H9 (cell line): ENCODE results near the gene RMI1. TPM values are rescaled to one million over a fixed set of nuclear protein-coding genes. Genes with fewer than 3 reads are reported as not detected.

ENCODE experiments used
- DNase-seq: peaks from one replicate; pipeline ENCODE4 v3.0.0-alpha.2; 2017
- H2AFZ ChIP-seq: one replicate; pipeline ENCODE4 v1.6.1; 2013; ENCODE audit warnings: mild to moderate bottlenecking, low read length, control low read depth, moderate library complexity
- H2AK5ac ChIP-seq: 2 replicates; pipeline ENCODE4 v1.6.1; 2013; ENCODE audit warnings: low read length, control low read depth, mixed read lengths; ENCODE audit not compliant: insufficient read length
- H2BK120ac ChIP-seq: one replicate; pipeline ENCODE4 v1.6.1; 2013; ENCODE audit warnings: low read depth, mild to moderate bottlenecking, low read length, control low read depth, inconsistent platforms; ENCODE audit not compliant: poor library complexity, severe bottlenecking
- H2BK12ac ChIP-seq: 2 replicates; pipeline ENCODE4 v1.6.1; 2013; ENCODE audit warnings: low read length, control low read depth, mixed read lengths, low read depth; ENCODE audit not compliant: insufficient read length
- H2BK15ac ChIP-seq: 2 replicates; pipeline ENCODE4 v1.6.1; 2013; ENCODE audit warnings: low read depth, low read length, control low read depth
- H2BK20ac ChIP-seq: one replicate; pipeline ENCODE4 v1.6.1; 2013; ENCODE audit warnings: low read depth, mild to moderate bottlenecking, low read length, control low read depth, inconsistent platforms; ENCODE audit not compliant: poor library complexity, severe bottlenecking
- H2BK5ac ChIP-seq: 2 replicates; pipeline ENCODE4 v1.6.1; 2013; ENCODE audit warnings: low read length, control low read depth, mixed read lengths; ENCODE audit not compliant: insufficient read length
- H3K14ac ChIP-seq: 2 replicates; pipeline ENCODE4 v1.6.1; 2013; ENCODE audit warnings: low read length, control low read depth; ENCODE audit not compliant: insufficient read depth
- H3K18ac ChIP-seq: 2 replicates; pipeline ENCODE4 v1.6.1; 2013; ENCODE audit warnings: low read depth, mild to moderate bottlenecking, mixed read lengths, low read length, control low read depth; ENCODE audit not compliant: insufficient read length
- H3K23ac ChIP-seq: 2 replicates; pipeline ENCODE4 v1.6.1; 2013; ENCODE audit warnings: low read length, control low read depth, mixed read lengths, low read depth; ENCODE audit not compliant: insufficient read length
- H3K23me2 ChIP-seq: 2 replicates; pipeline ENCODE4 v1.6.1; 2013; ENCODE audit warnings: low read depth, mild to moderate bottlenecking, mixed read lengths, low read length, control low read depth; ENCODE audit not compliant: insufficient read length, poor library complexity, severe bottlenecking
- H3K27ac ChIP-seq: 2 replicates; pipeline ENCODE4 v1.5.1; 2013; ENCODE audit warnings: low read length, control low read depth, mixed read lengths, low read depth; ENCODE audit not compliant: insufficient read length
- H3K27me3 ChIP-seq: 2 replicates; pipeline ENCODE4 v1.6.1; 2013; ENCODE audit warnings: low read length, control low read depth, inconsistent platforms; ENCODE audit not compliant: insufficient read depth
- H3K4ac ChIP-seq: 2 replicates; pipeline ENCODE4 v1.6.1; 2013; ENCODE audit warnings: low read depth, mild to moderate bottlenecking, control low read depth, inconsistent platforms, low read length, moderate library complexity
- H3K4me1 ChIP-seq: 2 replicates; pipeline ENCODE4 v1.6.1; 2013; ENCODE audit warnings: low read length, control low read depth, inconsistent platforms; ENCODE audit not compliant: insufficient read depth
- H3K4me2 ChIP-seq: 2 replicates; pipeline ENCODE4 v1.6.1; 2013; ENCODE audit warnings: low read length, control low read depth, mixed read lengths; ENCODE audit not compliant: insufficient read length, insufficient read depth
- H3K56ac ChIP-seq: 2 replicates; pipeline ENCODE4 v1.6.1; 2013; ENCODE audit warnings: low read depth, mild to moderate bottlenecking, mixed read lengths, low read length, control low read depth; ENCODE audit not compliant: insufficient read length
- H3K79me1 ChIP-seq: 2 replicates; pipeline ENCODE4 v1.6.1; 2013; ENCODE audit warnings: low read depth, mild to moderate bottlenecking, moderate library complexity, low read length, control low read depth, inconsistent platforms; ENCODE audit not compliant: insufficient read depth, poor library complexity, severe bottlenecking
- H3K79me2 ChIP-seq: 2 replicates; pipeline ENCODE4 v1.6.1; 2013; ENCODE audit warnings: low read length, control low read depth, inconsistent platforms; ENCODE audit not compliant: insufficient read depth
- H3K9ac ChIP-seq: 2 replicates; pipeline ENCODE4 v1.6.1; 2013; ENCODE audit warnings: low read length, control low read depth, mixed read lengths; ENCODE audit not compliant: insufficient read length; ENCODE audit errors: extremely low read depth
- H3K9me3 ChIP-seq: one replicate; pipeline ENCODE4 v1.6.1; 2013; ENCODE audit warnings: low read depth, low read length, inconsistent platforms; ENCODE audit not compliant: control insufficient read depth
- H3T11ph ChIP-seq: one replicate; pipeline ENCODE4 v1.6.1; 2013; ENCODE audit warnings: mild to moderate bottlenecking, low read length, control low read depth, inconsistent platforms
- H4K20me1 ChIP-seq: one replicate; pipeline ENCODE4 v1.6.1; 2013; ENCODE audit not compliant: control insufficient read depth, insufficient read length, insufficient read depth
- H4K5ac ChIP-seq: 2 replicates; pipeline ENCODE4 v1.6.1; 2013; ENCODE audit warnings: low read depth, mild to moderate bottlenecking, mixed read lengths, low read length, control low read depth; ENCODE audit not compliant: insufficient read length
- H4K8ac ChIP-seq: replicated peaks from 2 replicates; pipeline ENCODE4 v1.6.1; 2013; ENCODE audit warnings: low read length, control low read depth, mixed read lengths, low read depth; ENCODE audit not compliant: insufficient read length
- H4K91ac ChIP-seq: 2 replicates; pipeline ENCODE4 v1.6.1; 2013; ENCODE audit warnings: low read depth, mild to moderate bottlenecking, moderate library complexity, mixed read lengths, low read length, control low read depth; ENCODE audit not compliant: insufficient read length
- H3K27ac Mint-ChIP-seq, 3 experiments: 2 replicates in 2 of 3; 3 replicates in 1 of 3; pipeline ENCODE4 v1.8.0; 2020 to 2021; ENCODE audit warnings: mixed read lengths in 3 of 3, mild to moderate bottlenecking in 1 of 3, moderate library complexity in 1 of 3
- H3K27me3 Mint-ChIP-seq: 2 replicates; pipeline ENCODE4 v1.8.0; 2021; ENCODE audit warnings: low read depth, mild to moderate bottlenecking, moderate library complexity, mixed read lengths
- H3K36me3 Mint-ChIP-seq, 3 experiments: 2 replicates in 2 of 3; 3 replicates in 1 of 3; pipeline ENCODE4 v1.8.0; 2020 to 2021; ENCODE audit warnings: low read depth in 3 of 3, mixed read lengths in 3 of 3; ENCODE audit not compliant: insufficient read depth in 1 of 3
- H3K4me1 Mint-ChIP-seq, 2 experiments: 2 replicates each; pipeline ENCODE4 v1.8.0; 2020; ENCODE audit warnings: mixed read lengths in 2 of 2
- H3K4me3 Mint-ChIP-seq, 2 experiments: 2 replicates in 1 of 2; 3 replicates in 1 of 2; pipeline ENCODE4 v1.8.0; 2020 to 2021; ENCODE audit warnings: mild to moderate bottlenecking in 2 of 2, mixed read lengths in 2 of 2, moderate library complexity in 1 of 2
- H3K9me3 Mint-ChIP-seq, 2 experiments: 2 replicates in 1 of 2; 3 replicates in 1 of 2; pipeline ENCODE4 v1.8.0; 2020; ENCODE audit warnings: mild to moderate bottlenecking in 2 of 2, mixed read lengths in 2 of 2, moderate library complexity in 1 of 2
- WGBS: extraction: QIAGEN DNeasy Blood & Tissue Kit; methylation state at CpG from one replicate; pipeline ENCODE4 v1.1.7; 2013; ENCODE audit warnings: missing lambda C conversion rate, low lambda C conversion rate, mixed read lengths; ENCODE audit not compliant: insufficient read length; ENCODE audit errors: extremely low coverage; 5-methylcytosine and 5-hydroxymethylcytosine counted together
- total RNA-seq: library from RNA; stranded (reverse); gene quantifications from 2 replicates; pipeline ENCODE4 v1.2.1, GENCODE V29; 2021
- TF ChIP-seq, protein P1 (sequence below): fragments of 200-600 bp; sonication (generic); conservative IDR thresholded peaks from 3 replicates; pipeline ENCODE4 v1.8.0; 2021; ENCODE audit warnings: antibody characterized with exemption, mild to moderate bottlenecking

RMI1 gene
- total RNA-seq, 1 experiment from 2014 or later = 22.4 TPM

DNA sequence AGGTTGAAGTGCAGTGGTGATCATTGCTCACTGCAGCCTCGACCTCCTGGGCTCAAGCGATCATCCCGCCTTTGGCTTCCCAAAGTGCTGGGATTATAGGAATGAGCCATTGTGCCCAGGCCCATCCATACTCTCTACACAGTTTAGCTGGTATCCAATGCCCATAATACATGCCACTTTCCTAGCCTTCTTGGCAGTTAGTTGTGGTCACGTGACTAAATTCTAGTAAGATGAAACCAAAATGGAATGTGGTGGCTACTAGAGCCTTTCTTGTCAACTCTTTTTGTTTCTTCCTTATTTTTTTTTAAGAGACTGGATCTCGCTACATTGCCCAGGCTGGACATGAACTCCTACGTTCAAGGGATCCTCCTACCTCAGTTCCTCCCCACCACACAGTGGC is 44.1 kb upstream of the RMI1 start:
- H3K9me3 Mint-ChIP-seq = no peaks in the 10 kb centered on the region
- Histone ChIP-seq H2AFZ (no peak overlapping the region), H3K56ac (no peak overlapping the region), H3K4me2 (no peak overlapping the region), H3K18ac (no peak overlapping the region), H2BK120ac (no peak overlapping the region), H2BK5ac (no peak overlapping the region), H3K79me1 (no peaks in the 10 kb centered on the region), H4K20me1 (no peaks in the 10 kb centered on the region), H2BK15ac (no peak overlapping the region), H3K4me1 (no peaks in the 10 kb centered on the region), H3K14ac (no peak overlapping the region), H4K8ac (no peak overlapping the region), H3K9ac (no peak overlapping the region), H3K27me3 (no peaks in the 10 kb centered on the region), H2AK5ac (no peak overlapping the region), H3K4ac (no peak overlapping the region), H3K23me2 (no peaks in the 10 kb centered on the region), H2BK12ac (no peak overlapping the region), H4K91ac (no peak overlapping the region), H4K5ac (no peak overlapping the region), H3K9me3 (no peaks in the 10 kb centered on the region), H3T11ph (no peak overlapping the region), H3K23ac (no peak overlapping the region), H2BK20ac (no peak overlapping the region), H3K27ac (no peak overlapping the region), H3K79me2 (no peaks in the 10 kb centered on the region)
- no peak for DNase-seq
- TF ChIP-seq, protein P1, sequence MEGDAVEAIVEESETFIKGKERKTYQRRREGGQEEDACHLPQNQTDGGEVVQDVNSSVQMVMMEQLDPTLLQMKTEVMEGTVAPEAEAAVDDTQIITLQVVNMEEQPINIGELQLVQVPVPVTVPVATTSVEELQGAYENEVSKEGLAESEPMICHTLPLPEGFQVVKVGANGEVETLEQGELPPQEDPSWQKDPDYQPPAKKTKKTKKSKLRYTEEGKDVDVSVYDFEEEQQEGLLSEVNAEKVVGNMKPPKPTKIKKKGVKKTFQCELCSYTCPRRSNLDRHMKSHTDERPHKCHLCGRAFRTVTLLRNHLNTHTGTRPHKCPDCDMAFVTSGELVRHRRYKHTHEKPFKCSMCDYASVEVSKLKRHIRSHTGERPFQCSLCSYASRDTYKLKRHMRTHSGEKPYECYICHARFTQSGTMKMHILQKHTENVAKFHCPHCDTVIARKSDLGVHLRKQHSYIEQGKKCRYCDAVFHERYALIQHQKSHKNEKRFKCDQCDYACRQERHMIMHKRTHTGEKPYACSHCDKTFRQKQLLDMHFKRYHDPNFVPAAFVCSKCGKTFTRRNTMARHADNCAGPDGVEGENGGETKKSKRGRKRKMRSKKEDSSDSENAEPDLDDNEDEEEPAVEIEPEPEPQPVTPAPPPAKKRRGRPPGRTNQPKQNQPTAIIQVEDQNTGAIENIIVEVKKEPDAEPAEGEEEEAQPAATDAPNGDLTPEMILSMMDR = no peak
- no peaks in the 10 kb centered on the region; a peak in 2 of 7 replicates for H3K36me3 Mint-ChIP-seq
- peaks cover 12 to 19% of the 10 kb centered on the region in 2 experiments for H3K4me1 Mint-ChIP-seq
- H3K27ac Mint-ChIP-seq = no peak overlapping the region
- H3K27me3 Mint-ChIP-seq = no peaks in the 10 kb centered on the region
- WGBS = no CpG with 5 or more reads among the region's 6 CpGs
- no peak overlapping the region for H3K4me3 Mint-ChIP-seq
